Left forelimb (tissue), 1 donor: ENCODE data around the gene TBC1D22B.
"Not testable (repeated sequence)": the region's sequence is repeated elsewhere in the genome, so short reads cannot be mapped to it uniquely, and the experiment has no call there.

Experiments used
- DNase-seq: peaks from one replicate; pipeline ENCODE4 v3.0.0-alpha.2; 2018; ENCODE audit warnings: low spot score

The TBC1D22B gene

DNA sequence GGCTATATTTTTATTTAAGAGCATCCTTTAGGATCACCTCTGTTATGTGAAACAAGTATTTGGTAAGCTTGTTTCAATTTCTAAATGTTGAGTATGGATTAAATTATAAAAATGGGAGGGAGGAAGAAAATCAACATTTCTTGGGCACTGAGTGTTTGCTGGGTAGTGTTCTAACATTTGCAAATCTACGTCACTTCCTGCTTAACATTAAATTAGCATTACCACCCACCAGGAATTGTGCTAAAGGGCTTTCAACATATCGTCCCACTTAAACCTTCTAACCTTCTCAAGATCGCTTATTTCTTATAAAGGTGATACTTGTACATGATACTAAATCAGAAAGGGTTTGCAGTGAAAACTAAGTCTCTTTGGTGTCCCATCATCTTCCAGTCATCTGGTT, 8.3 kb downstream of the TBC1D22B start:
- no peak for DNase-seq

DNA sequence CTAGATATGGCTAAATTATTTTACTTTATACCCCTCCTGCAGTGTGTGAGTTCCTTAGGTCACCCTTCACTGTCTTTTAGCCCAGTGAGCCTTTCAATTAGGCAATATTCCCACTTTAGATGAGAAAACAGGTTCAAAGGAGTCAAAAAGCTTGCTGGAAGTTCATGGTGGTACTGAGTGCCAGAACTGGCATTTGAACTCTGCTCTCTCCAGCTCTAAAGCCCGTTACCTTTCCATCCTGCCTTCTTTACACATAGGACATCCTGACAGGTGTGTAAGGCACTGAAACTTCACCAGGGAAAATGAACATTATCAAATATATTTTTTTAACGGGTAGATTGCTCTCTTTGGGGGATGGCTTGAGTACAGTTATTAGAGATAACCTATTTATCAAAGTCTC, 11.5 kb downstream of the TBC1D22B start:
- DNase-seq: no peak

DNA sequence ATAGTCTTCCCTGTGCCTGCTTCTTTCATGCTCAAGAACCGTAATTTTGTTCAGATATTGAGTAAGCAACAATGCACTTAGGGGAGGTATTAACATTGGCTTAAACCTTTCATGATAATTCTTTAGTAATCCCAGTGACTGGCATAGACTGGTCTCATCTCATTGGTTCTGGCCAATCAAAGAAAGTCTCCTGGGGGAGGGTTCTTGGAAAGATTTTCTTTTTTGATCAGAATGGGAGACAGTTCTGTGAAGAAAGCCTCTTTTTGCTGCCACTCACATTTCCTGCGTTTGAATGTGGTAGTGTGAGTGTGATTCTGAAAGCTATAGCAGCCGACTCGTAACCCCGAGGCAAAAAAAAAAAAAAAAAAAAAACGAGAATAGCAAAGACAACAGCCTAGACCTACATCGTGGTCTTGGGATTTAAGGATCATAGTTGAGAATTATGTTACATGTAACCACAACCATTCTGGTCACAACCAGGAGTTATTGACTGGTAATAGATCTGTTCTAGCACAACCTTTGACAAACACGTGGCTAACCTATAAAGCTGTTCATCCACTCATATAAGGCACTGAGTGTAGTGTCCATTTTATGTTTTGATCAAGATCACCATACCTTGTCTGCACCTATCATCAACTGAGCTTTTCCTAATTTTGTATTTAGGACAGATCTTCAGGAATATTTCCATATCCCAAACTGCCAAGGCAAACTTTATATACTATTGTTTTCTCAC, 15.4 kb downstream of the TBC1D22B start:
- DNase-seq: no peak

DNA sequence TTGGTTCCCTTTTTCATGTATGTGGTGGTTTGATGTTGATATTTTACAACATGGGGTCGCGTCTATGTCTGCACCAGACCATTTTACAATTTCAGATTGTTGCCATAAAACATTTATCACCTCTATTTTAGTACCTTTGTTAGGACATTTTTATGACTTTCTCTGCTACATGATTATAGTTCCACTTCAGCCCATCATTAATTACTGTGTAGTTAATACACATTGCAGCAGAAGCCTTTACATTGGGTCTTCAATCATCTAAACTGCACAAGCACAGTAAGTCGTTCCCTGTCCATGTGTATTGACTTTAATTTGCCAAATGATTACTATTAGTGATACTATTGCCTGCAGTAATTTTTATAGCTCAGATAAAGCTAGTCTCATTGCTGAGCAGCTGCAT, 16.1 kb downstream of the TBC1D22B start:
- DNase-seq: no peak

DNA sequence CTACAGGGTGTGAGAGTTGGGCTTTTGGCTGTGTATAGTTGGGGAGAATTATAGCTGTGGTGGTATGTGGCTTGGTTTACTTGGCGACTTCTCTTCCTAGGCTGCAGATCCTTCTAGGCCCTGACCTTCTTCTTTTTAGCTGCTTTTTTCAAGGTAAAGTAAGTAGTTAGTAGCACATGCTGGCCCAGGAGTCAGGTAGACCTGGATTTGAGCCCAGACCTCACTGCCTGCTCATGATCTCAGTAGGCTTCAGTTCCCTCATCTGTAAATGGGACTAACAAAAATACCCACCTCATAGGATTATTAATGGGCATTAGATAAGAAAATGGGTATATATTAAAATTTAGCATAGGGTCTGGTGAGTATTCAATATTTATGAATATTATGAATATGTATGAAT, 17.8 kb downstream of the TBC1D22B start:
- no peak for DNase-seq

DNA sequence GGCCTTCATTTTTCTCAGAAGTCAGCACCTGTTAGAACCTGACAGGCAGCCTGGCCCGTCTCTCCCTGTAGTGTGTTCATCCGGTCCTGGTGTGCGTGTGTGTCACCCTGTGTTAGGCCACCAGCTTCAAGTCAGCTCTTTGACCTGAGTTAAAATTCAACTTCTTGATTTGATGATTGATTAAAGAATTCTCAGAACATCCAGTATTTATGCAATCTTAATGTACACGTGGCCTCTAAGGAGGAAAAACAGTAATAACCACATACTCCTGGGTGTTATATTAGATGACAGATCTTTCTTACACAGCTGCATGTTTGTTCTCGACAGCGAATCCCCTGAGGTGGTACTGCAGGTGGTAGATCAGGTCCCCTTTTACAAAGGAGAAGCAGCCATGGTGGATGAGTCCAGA, 19.4 kb downstream of the TBC1D22B start:
- DNase-seq: no peak

DNA sequence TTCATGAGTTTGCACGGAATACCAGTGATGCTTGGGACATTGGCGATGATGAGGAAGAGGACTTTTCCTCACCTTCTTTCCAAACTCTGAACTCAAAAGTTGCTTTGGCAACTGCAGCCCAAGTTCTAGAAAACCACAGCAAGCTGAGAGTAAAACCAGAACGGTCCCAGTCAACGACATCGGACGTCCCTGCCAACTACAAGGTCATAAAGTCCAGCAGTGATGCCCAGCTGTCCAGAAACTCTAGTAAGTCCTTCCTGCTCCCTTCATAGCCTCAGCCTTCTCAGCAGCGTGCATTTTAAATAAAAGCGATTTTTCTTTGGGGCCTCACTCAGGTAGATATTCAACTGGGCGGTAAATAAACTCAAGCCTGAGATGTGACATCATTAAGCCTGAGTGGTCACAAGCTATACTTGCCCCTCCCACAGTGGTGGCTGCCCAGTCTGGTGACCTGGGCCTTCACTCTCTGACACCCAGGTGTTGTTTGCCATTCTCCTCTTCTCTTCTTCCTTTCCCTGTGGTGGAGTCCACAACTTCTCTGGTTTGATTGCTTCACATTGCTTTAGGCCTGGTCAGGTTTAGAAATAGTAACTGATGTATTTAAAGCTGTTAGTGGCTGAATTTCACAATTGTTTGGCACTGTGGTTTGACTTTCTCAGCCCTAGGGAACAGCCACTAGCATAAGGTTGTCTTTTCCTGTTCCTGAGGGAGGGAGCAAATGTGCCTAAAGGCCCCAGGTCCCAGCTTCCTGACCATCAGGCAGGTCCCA, 22.0 kb downstream of the TBC1D22B start:
- no peak for DNase-seq

DNA sequence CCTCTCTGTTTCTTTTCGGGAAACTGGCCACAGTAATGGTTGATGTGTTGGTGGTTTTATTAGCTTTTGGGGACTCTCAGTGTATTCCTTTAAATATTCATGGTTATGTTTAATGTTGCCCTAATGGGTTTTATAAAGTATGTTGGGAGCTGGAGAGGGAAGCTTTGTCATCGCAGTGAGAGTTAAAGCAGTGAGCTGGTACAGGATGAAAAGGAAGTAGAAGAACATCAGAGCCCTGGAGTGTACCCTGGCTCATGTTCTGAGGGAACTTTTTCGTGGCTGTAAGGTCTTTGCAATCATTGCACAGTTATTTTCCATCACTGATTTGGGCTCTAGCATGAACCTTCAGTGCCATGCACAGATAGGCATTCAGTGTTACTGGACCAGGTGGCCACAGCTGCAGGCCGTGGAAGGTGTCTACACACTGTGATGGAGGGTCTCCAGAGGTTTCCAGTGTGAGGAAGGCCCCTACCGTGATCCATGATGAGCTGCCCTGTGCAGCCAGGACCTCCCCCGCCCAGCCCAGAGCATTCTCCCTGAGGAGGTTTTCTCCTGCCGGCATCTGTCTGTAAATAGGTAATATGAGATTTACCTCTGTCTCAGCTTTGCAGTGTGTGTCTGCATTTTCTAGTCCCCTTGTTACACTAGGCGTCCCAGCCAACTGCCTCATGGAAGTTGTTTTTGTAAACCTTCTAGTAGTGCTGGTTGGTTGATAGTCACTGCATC, 22.8 kb downstream of the TBC1D22B start:
- no peak for DNase-seq

DNA sequence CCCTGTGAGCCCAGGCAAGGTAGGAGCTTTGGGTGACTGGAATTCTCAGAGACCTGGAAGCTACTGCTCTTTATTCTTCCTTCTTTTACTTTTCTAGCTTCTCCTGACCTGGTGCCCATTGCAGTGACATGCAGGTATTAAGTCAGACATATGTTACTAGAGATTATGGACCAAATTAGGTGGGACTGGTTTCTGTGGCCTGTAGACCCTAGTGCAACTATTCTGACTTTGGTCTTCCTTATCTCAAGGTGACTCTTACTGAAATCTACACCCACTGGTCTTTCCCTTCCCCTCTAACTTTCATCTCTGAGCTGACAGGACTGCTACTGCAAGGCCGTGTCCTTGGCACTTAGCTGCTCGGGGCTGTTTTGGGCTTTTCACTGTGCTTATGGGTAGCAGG, 24.8 kb downstream of the TBC1D22B start:
- DNase-seq: no peak

DNA sequence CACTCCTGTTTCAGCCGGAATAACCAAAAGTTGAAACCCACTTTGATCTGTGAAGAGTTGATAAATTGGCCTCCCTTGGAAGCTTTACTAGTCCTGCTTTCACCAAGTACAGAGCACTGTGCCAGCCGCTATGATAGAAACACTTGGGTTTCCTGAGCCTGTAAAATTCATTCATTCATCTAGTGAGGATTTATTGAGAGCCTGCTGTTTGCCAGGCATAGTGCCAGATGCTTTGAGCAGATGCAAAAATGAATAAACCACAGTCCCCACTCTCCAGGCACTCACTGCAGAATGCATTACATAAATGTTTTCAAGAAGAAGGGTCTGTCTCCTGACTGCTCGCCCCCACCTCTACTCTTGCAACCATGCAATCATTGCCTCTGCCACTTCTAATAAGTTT, 25.7 kb downstream of the TBC1D22B start:
- DNase-seq: no peak

DNA sequence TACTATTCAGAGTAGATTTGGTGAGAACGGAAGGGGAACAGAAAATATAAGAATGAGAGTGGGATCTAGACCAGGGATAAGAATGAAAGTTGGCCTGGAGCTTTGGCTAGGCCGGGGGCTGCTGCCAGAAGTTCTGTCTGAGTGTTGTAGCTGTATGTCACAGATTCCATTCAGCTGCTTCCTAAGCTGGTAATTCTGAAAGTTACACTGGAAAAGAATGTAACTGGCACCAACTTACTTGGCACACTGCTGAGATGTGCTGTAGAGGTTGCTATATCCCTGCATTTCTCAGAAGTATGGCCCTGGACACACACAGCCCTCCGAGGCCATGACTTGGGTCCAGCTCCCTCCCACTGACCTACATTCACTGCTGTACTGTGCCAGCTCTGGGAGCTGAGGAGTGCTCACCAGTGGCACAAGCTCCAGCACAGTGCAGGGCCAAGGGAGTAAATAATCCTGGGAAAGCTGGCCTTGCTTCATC, 26.1 kb downstream of the TBC1D22B start:
- peak; percentile 72 for DNase-seq

DNA sequence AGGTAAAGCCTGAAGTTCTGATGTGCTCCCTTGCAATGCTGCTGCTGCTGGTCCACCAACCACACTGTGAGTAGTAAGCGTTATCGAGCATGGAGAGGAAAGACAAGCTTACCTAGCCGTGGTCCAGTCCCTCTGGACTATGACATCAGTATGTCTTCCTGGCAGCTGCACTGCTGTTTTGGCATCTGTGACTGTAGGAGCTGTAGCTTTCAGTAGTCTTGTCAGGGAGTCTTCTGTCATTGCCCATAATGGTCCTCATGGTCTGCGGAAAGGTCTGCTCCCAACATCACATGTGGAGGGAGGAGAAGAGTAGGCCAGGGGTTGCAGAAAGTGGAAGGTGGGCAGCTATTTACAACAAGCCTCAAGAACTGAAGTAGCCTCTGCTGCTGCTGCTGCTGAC, 27.2 kb downstream of the TBC1D22B start:
- no peak for DNase-seq

DNA sequence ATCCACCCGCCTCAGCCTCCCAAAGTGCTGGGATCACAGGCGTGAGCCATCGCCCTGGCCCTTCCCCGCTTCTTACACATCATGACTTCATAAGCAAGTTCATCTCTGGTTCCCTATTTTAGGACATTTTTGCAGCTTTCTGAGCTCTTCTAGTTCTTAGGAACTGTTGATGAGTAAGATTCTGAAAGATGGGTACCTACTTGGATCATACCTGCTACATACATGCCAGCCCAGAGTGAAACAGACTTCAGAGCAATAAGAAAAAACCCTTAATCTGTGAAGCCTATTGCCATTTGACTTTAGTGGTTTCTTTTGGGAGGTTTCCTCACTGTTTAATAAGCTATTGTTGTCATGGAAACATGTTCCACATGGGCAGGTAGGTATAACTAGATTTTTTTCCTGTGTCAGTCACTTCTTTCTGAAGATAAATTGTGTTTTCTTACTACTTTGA, 28.3 kb downstream of the TBC1D22B start:
- DNase-seq: no peak

DNA sequence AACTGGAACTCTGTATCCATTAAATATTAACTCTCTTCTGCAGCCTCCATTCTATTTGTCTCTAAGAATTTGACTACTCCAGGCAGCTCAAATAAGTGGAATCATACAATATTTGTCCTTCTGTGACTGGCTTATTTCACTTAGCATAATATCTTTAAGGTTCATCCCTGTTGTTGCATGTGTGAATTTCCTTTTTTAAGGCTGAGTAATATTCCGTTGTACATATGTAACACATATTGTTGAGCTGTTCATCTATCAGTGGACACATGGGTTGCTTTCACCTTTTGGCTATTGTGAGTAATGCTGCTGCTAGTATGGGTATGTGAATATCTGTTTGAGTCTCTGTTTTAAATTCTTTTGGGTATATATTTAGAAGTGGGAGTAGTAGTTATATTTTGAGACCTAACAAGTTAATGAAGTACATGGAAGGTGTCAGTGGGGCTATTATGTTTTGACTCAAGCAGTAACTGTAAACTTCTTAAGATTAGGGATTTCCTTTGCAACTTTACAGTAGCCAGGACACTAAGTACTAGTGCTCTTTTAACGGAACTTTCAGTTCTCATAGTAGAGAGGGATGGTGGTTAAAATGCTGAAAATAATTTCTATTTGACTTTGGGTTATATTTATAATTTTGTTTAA, 30.1 kb downstream of the TBC1D22B start:
- DNase-seq: no peak

DNA sequence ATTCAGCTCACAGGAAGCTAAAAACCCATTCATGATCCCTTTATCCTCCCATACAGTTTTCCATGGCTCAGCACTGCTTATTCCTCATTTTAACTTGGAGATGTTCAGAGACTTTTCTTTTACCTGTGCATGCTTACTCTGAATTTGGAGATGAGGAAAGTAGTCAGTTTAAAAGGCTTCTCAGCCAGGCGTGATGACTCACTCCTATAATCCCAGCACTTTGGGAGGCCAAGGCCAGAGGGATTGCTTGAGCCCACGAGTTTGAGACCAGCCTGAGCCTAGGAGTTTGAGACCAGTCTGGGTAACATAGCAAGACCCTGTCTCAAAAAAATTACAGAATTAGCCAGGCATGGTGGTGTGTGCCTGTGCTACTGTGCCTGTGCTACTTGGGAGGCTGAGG, 30.7 kb downstream of the TBC1D22B start:
- DNase-seq: no peak

DNA sequence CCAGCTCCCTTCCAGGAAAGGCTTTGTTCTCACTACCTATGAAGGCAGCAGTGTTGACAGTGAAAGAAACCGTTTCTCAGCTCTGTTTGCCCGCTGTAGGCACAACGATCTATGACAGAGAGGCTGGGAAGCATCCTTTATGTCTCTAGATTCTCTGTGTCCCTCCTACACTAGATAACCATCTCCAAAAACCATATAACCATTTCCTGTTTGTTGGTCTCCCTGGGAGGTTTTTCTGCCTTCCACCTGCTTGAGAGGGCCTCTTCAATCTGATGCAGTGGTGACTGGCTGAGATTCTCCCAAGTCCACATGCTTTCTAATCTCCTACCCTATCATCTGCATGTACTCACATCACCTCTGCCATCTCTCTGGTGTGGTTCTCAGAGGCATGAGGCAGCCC, 32.4 kb downstream of the TBC1D22B start:
- no peak for DNase-seq

DNA sequence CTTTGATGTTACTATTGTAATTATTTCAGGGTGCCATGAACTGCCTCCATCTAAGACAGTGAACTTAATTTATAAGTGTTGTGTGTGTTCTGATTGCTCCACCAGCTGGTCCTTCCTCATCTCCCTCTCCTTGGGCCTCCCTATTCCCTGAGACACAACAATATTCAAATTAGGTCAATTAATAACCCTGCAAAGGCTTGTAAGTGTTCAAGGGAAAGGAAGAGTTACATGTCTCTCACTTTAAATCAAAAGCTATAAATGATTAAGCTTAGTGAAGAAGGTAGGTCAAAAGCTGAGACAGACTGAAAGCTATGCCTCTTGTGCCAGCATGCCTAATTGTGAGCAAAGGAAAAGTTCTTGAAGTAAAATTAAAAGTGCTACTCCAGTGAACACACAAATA, 35.9 kb downstream of the TBC1D22B start:
- DNase-seq: no peak

DNA sequence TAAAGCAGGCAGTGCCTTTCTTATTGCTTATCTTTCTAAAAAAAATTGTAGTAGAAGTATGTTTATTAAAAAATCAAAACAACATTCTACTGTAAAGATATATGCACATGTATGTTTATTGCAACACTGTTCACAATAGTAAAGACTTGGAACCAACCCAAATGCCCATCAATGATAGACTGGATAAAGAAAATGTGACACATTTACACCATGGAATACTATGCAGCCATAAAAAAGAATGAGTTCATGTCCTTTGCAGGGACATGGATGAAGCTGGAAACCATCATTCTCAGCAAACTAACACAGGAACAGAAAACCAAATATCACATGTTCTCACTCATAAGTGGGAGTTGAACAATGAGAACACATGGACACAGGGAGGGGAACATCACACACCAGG, 40.1 kb downstream of the TBC1D22B start:
- DNase-seq: not testable (repeated sequence)

DNA sequence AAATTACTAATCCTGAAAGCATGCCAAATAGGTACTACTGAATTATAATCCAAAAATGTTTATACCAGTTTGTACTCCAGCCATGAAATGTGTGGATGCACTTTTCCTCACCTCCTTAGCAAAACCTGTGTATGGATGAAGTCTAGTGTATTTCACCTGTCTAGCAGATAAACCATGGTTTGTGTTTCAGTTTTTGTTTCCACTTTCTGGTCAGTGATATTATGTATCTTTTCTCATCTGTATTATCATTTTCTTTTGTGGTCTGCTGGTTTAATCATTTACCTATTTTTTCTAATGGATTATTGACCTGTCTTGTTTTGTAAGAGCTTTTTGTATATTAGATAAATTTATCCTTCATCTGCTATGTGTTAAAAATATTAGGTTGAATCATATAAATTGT, 41.4 kb downstream of the TBC1D22B start:
- no peak for DNase-seq

DNA sequence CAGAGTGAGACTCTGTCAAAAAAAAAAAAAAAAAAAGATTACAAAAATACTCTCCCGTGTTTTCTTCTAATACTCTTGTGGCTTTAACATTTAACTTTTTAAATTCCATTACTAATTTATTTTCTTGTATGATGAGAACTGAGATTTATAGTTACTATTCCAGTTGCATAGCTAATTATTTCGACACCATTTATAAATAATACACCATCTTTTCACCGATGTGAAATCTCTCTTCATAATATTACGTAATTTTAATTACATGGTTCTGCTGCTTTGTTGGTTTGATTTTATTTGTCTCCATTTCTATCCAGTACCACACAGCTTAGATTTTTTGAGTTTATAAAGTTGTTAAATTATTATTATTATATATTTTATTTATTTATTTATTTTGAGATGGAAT, 42.4 kb downstream of the TBC1D22B start:
- no peak for DNase-seq

DNA sequence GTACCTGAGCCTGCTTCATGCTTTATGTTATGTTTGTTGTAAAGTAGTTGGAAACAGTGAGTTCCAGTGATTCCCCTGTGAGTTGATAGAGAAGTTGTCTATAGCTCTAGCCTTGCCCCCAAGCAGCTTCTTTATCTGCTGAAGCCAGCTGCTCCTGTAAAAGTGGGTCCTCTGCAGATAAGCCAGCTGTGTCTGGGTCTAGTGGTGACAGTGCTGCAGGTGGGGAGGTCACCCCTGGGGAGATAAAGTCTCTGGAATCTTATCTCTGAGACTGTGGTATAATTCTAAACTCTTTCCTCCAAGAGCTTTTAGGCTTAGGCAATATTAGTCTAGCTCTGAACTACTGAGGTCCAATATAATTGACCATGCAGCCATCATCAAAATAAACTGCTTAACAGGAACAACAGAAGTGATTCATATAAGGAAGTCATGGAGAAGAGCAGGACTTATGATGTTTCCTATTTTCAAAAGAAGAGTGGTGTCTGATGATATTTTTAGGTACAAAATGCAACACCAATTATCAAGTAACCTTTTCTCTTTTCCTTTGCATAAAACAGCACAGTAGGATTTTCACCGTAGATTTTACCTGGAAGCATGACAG, 44.6 kb downstream of the TBC1D22B start:
- no peak for DNase-seq

DNA sequence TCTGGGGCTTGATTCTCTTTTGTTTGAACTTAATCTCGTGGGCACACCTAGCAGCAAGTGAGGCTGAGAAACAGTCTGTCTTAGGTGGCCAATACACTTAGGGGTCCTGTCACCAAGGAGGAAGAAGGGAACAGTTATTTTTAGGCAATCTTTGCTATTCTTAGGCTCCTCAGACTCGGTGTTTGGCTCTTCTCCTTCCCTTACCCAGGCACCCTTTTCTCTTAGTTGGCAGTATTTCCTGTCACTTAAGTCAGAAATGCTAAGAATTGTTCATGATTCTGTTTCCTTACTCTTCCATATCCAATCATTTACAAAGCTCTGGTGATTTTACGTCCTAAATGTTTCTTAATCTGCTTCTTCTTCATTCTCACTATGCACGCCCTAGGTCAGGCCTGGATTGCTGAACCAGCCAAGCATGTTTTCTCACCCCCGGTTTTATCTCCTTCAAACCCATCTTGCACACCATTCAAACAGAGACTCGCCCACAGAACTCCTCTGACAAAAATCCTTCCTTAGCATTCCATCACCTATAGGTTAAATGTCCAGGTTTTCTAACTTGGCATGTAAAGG, 45.6 kb downstream of the TBC1D22B start:
- no peak for DNase-seq
